OCI-LY7 (cell line): ENCODE measurements around the gene GRK5. TPM values are rescaled to one million over a fixed set of nuclear protein-coding genes. Genes with fewer than 3 reads are reported as not detected.

Experiments
- BruUV-seq: library from RNA; stranded (reverse); fragments of 400-500 nt; replicated peaks from 2 replicates; lab custom pipeline; 2021; lab: Mats Ljungman, UMichigan
- CTCF ChIA-PET: fragments of 300-600 bp; sonication (Branson Sonifier 250); formaldehyde crosslinking; loops from one replicate; lab custom pipeline; 2022; ENCODE audit warnings: antibody characterized with exemption; ENCODE audit not compliant: unreplicated experiment; lab: Charles Lee
- POLR2A ChIA-PET: fragments of 300-600 bp; sonication (Branson Sonifier 250); formaldehyde crosslinking; loops from one replicate; lab custom pipeline; 2022; ENCODE audit warnings: antibody characterized with exemption; lab: Charles Lee
- DNase-seq: peaks from one replicate; pipeline ENCODE4 v3.0.0-alpha.2; 2015; ENCODE audit warnings: low spot score
- H2AFZ ChIP-seq: fragments of 200-600 bp; sonication (generic), shearing (Covaris generic); 2 replicates; pipeline ENCODE4 v1.6.1; 2014; ENCODE audit warnings: mild to moderate bottlenecking, antibody characterized with exemption, low read length, moderate library complexity
- H3K27ac ChIP-seq: fragments of 200-600 bp; sonication (generic); 2 replicates; pipeline ENCODE4 v1.5.1; 2014; ENCODE audit warnings: mixed run types, low read depth, mild to moderate bottlenecking, moderate library complexity, low read length, inconsistent platforms; ENCODE audit not compliant: poor library complexity, severe bottlenecking
- H3K36me3 ChIP-seq: fragments of 200-600 bp; sonication (generic); 2 replicates; pipeline ENCODE4 v1.6.1; 2014; ENCODE audit warnings: mild to moderate bottlenecking, antibody characterized with exemption, low read length, moderate library complexity, mixed read lengths; ENCODE audit not compliant: insufficient read depth
- H3K4me1 ChIP-seq: fragments of 200-600 bp; sonication (generic); 2 replicates; pipeline ENCODE4 v1.5.1; 2014; ENCODE audit warnings: mild to moderate bottlenecking, low read length; ENCODE audit not compliant: insufficient read depth, poor library complexity, severe bottlenecking
- H3K4me2 ChIP-seq: fragments of 200-600 bp; sonication (generic); 2 replicates; pipeline ENCODE4 v1.6.1; 2014; ENCODE audit warnings: mild to moderate bottlenecking, low read length
- H3K4me3 ChIP-seq: fragments of 200-600 bp; sonication (generic); 2 replicates; pipeline ENCODE4 v1.5.1; 2014; ENCODE audit warnings: mild to moderate bottlenecking, low read depth, low read length; ENCODE audit not compliant: poor library complexity, severe bottlenecking
- H3K79me2 ChIP-seq: fragments of 200-600 bp; sonication (generic); 2 replicates; pipeline ENCODE4 v1.6.1; 2016; ENCODE audit warnings: low read depth, mild to moderate bottlenecking, low read length, moderate library complexity, mixed read lengths; ENCODE audit not compliant: insufficient read depth
- H3K9me2 ChIP-seq: fragments of 200-600 bp; sonication (generic); 2 replicates; pipeline ENCODE4 v1.6.1; 2016; ENCODE audit warnings: mild to moderate bottlenecking, low read length, mixed read lengths; ENCODE audit not compliant: insufficient read depth
- H3K9me3 ChIP-seq: fragments of 200-600 bp; sonication (generic); 2 replicates; pipeline ENCODE4 v1.6.1; 2014; ENCODE audit warnings: mild to moderate bottlenecking, mixed run types, low read length, mixed read lengths
- H4K20me1 ChIP-seq: fragments of 200-600 bp; sonication (generic); 2 replicates; pipeline ENCODE4 v1.6.1; 2014; ENCODE audit warnings: mild to moderate bottlenecking, antibody characterized with exemption, low read length, moderate library complexity, mixed read lengths; ENCODE audit not compliant: insufficient read depth
- EZH2phosphoT487 ChIP-seq: fragments of 200-600 bp; sonication (generic); IDR thresholded peaks from 2 replicates; pipeline ENCODE4 v1.6.1; 2018; ENCODE audit warnings: low read depth, borderline replicate concordance, mild to moderate bottlenecking, mixed run types, antibody characterized with exemption, low read length, moderate library complexity, mixed read lengths
- intact Hi-C: fragments of 100-400 bp; cut with micrococcal nuclease; formaldehyde crosslinking; loops from one replicate; pipeline ENCODE4 v1.10.0; 2022; ENCODE audit not compliant: unreplicated experiment
- total RNA-seq, 2 experiments: library from RNA; depleted of rRNA in 1 of 2; stranded (reverse); fragments of >200 nt in 1 of 2; shearing (Covaris generic) in 1 of 2; gene quantifications; 2 replicates each; pipeline ENCODE4 v1.2.3, GENCODE V29; 2014 to 2022
- TF ChIP-seq, protein P1 (sequence below): fragments of 200-600 bp; sonication (generic); conservative IDR thresholded peaks from 2 replicates; pipeline ENCODE4 v1.5.1; 2014; ENCODE audit warnings: mild to moderate bottlenecking, antibody characterized with exemption, low read length, moderate library complexity, mixed read lengths

Gene GRK5
- total RNA-seq, 2 experiments from 2014 or later, result 4.7 to 10.2 TPM

DNA sequence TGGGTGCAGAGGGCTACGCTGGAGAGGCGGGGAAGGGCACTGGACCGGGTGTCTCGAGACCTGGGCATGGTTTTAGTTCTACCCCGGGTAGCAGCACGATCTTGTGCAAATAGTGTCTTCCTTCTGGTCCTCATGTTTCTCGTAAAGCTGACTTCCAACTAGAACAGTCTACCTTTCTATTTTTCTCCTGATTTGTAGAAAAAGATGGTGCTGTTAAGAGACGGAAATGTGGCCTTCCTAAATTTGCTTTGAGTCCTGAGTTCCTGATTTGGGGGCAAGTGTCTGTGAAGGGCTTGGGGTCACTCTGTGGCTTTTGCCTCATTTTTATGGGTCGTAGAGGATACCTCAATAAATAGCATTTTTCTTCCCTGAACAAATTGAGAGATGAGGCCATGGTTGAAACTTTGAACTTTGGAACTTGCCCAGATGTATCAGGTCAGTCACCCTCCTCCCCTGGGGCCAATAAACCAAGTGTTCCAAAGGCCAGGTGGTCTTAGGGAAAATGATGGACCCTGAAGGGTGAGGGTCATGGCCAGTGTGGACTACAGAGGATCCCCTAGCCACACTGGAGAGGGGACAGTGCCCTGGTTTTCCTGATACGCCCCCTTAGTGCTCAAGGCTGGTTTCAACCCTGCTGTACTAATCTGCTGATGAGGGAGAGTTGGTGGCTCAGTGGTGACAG lies 45.2 kb downstream of the GRK5 start:
- POLR2A ChIA-PET, result interaction anchor here (0.5 kb wide), 1 partner anchor 186 kb away, joined by 5 read pairs; no protein-coding TSS in a partner anchor
- no peaks in the 10 kb centered on the region for H3K36me3 ChIP-seq
- intact Hi-C loops, result no loop called here
- no peaks in the 10 kb centered on the region for H3K4me1 ChIP-seq
- H3K4me3 ChIP-seq, result no peak overlapping the region
- H3K79me2 ChIP-seq, result no peaks in the 10 kb centered on the region
- no peak for DNase-seq
- no peak for TF ChIP-seq EZH2phosphoT487
- TF ChIP-seq, protein P1, sequence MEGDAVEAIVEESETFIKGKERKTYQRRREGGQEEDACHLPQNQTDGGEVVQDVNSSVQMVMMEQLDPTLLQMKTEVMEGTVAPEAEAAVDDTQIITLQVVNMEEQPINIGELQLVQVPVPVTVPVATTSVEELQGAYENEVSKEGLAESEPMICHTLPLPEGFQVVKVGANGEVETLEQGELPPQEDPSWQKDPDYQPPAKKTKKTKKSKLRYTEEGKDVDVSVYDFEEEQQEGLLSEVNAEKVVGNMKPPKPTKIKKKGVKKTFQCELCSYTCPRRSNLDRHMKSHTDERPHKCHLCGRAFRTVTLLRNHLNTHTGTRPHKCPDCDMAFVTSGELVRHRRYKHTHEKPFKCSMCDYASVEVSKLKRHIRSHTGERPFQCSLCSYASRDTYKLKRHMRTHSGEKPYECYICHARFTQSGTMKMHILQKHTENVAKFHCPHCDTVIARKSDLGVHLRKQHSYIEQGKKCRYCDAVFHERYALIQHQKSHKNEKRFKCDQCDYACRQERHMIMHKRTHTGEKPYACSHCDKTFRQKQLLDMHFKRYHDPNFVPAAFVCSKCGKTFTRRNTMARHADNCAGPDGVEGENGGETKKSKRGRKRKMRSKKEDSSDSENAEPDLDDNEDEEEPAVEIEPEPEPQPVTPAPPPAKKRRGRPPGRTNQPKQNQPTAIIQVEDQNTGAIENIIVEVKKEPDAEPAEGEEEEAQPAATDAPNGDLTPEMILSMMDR, result no peak
- H3K9me3 ChIP-seq, result no peaks in the 10 kb centered on the region
- H3K4me2 ChIP-seq, result no peak overlapping the region
- H4K20me1 ChIP-seq, result no peaks in the 10 kb centered on the region
- BruUV-seq, result no TSS peak
- H3K27ac ChIP-seq, result no peak overlapping the region
- no peaks in the 10 kb centered on the region for H3K9me2 ChIP-seq
- CTCF ChIA-PET, result interaction anchor here (0.8 kb wide), 1 partner anchor 18 kb away, joined by 3 read pairs; no protein-coding TSS in a partner anchor
- no peak overlapping the region for H2AFZ ChIP-seq

DNA sequence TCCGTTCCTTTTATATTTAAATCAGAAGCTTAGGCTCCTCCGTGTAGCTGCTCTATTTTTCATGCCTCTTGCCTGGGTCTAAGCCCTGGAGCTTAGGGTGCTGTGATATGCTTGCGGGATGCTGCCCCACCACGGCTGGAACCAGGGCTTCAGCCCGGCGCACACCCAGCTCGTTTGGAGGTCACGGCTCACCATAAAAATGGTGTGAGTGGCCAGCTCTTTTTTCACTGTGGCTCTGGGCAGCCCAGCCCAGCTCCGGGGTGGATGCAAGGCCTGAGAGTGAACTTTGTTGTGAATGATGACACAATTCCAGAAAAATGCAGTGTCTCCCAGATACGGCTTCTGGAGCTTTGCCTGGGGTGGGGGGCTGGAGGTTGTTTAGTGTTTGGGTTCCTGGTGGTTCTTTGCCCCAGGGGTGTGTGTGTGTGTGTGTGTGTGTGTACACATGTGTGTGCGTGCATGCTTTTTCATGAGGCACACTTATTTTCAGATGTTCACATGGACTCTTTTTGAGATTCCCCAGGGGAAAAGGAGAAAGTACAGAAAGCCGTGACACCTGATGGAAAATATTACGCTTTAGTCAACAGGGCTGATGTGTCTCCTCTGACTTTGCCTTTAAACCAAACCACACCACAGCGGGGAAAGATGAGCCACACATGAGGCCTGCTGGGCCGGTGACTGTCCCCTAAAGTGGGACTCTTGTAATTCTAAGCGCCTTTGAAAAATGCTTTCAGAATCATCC lies 46.2 kb downstream of the GRK5 start:
- Histone ChIP-seq H3K4me1 (no peaks in the 10 kb centered on the region), H3K36me3 (no peaks in the 10 kb centered on the region), H3K27ac (no peak overlapping the region), H2AFZ (no peak overlapping the region), H3K9me2 (no peaks in the 10 kb centered on the region), H4K20me1 (no peaks in the 10 kb centered on the region), H3K9me3 (no peaks in the 10 kb centered on the region), H3K4me2 (no peak overlapping the region), H3K4me3 (no peak overlapping the region), H3K79me2 (no peaks in the 10 kb centered on the region)
- POLR2A ChIA-PET, result interaction anchor here (0.6 kb wide), 2 partner anchors 45 to 264 kb away, joined by 3 read pairs; no protein-coding TSS in a partner anchor
- no peak for DNase-seq
- TF ChIP-seq EZH2phosphoT487, result no peak
- TF ChIP-seq, protein P1, result no peak
- CTCF ChIA-PET, result no interaction called here
- BruUV-seq, result no TSS peak
- intact Hi-C loops, result no loop called here
